NCI-H1436 treated with DMSO at 0.1 percent for 48 hours (cell line): ENCODE measurements around the gene COMT.

Experiments used
- DNase-seq: peaks from one replicate; lab custom pipeline; 2025; lab: John Stamatoyannopoulos, UW

The COMT gene

GRCh38 chr22:19995611-19996339 is 54.2 kb downstream of the COMT start:
- DNase-seq = no peak

GRCh38 chr22:19996694-19997384 is 55.3 kb downstream of the COMT start:
- no peak for DNase-seq

DNA sequence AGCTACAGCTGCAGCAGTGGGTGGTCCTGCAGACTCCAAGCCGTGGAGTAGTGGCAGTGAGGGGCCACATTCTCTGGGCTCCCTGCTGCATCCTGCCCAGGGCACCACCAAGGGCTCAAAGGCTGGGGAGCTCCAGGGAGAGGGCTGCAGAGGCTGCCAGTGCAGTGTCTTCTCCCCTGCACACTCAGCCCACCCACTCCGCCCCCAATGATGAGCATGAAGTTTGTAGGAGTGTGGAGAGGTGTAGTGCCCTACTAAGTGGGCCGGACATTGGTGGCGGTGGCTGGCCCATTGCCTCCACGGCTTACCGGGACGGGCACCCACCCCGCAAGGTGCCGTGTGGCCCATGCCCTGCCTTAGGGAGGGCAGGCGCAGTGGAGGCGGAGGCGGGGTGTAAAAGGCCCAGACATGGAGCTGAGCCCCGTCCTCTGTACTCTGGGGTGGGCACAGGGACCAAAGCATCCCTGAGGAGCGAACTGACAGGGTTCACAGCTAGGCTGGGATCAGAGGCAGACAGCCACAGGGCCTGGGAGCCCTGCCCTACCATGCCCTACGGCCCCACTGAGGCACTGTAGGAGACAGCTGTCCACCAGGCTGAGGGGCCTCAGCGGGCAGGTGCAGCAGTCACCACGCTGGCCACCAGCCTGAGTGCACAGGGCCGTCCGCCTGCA is 56.1 kb downstream of the COMT start:
- no peak for DNase-seq

DNA sequence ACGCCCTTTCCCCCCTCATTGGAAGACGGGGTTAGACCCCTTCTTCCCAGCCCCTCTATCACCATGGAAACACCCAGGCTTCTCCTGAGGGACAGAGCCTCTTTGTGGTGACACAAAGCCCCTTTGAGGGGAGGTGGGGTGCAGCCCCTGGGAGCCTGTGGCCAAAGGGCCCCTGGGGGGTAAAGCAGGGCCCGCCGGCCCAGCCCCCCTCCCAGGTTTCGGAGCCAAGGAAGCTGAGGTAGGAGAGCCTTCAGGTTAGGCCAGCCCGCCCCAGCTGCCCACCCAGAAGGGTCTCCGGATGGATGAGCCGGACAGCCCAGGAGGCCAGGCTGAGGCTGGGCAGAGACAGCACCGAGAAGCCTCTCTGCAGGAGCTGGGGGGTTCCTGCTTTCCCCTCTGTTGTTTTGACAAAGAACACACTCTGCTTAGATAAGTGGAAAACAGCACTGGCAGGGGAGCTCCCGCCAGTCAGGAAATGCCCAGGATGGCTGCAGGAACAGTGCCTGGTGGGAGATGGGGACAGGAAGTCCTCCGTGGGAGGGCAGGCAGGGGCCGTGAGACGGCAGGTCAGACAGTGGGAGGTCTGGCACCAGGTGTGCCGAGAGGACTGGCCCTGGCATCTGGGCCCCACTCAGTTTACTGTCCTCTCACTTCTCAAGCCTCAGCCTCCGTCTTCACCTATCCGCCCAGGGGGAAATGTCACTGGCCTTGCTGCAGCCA is 56.8 kb downstream of the COMT start:
- no peak for DNase-seq

DNA sequence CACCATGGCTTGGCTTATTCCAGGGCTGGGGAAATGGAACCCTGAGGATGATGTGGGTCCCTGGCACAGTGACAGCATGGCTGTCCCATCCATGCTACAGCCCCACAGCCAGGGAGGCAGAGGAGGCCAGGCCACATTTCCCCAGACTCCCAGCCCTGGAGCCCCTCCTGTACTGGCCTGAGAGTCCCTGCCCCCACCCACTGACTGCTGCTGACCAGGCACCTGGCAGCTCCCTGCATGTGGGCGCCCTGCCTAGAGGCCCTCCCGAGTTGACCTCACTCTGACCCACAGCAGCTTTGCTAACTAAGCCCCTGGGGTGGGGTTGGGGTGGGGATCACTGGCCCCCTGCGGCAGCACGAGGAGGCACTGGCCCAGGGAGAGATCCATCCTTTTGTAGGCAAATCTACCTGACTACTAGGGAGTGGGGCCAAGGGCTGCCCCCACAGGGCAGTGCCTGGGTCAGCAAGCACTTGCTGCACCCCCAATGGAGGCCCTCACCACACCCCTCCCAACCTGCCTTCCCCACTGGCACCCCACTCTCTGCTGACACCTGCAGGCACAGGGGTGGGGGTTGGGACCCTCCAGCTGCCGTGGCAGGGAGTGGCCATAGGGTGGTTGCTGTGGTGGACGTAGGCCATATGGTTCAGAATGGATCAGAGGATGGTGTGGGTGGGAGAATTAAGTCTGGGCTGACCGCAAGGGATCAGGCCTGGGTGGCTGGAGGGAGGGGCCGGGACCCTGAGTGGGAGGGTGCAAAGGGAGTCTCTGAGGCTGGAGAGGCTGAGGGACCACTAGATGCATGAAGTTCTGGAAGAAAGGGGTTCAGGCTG is 57.6 kb downstream of the COMT start:
- no peak for DNase-seq

- no peak for DNase-seq
Observed at GRCh38 chr22:20000246-20001081, 58.9 kb downstream of the COMT start.

- no peak for DNase-seq
Observed at GRCh38 chr22:20001082-20001638, 59.6 kb downstream of the COMT start.

DNA sequence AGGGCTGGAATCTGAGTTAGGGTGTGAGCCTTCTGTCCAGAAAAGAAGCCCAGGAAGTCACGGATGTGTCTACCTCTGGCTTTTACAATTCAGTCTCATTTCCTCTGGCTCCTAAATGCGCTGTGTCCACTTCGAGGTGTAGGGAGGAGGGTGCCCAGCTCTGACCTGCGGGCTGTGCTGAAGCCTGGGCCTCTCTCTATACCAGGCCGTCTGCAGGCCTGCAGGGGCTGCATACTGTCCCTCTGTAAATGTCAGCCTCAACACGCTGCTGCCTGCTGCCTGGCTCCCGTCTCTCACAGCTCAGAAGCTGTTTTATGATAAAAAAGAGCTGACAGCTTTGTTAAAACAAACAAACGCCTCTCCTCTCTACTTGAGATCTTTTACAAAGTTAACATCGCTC is 60.6 kb downstream of the COMT start:
- no peak for DNase-seq

DNA sequence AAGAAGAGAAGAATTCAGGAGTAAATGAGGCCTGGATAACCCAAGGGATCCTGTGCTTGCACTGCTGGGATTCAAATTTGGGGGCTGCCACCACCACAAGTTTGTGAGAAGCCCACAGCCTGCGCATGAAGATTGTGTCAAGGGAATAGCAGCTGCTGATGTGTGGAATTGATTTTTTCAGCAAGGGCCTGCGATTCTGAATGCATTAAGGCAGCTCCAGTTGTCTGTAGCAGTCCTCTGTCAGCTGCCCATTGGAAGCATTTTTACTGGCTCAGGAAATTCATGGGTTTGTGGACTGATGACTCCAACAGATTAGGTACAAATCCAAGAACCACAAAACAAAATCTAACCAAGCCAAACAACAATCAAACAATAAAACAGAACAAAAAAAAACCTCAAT is 61.1 kb downstream of the COMT start:
- DNase-seq = no peak

DNA sequence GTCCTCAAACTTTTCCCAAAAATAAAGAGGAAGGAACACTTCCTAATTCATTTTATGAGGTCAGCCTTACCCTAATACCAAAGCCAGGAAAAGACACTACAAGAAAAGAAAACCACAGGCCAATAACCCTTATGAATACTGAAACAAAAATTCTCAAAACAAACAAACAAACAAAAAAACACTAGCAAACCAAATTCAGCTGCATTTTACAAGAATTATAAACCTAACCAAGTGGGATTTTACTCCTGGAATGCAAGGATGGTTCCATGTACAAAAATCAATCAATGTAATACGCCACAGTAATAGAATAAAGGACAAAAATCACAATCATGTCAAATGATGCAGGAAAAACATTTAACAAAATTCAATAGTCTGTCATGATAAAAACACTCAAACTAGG is 61.7 kb downstream of the COMT start:
- no peak for DNase-seq

DNA sequence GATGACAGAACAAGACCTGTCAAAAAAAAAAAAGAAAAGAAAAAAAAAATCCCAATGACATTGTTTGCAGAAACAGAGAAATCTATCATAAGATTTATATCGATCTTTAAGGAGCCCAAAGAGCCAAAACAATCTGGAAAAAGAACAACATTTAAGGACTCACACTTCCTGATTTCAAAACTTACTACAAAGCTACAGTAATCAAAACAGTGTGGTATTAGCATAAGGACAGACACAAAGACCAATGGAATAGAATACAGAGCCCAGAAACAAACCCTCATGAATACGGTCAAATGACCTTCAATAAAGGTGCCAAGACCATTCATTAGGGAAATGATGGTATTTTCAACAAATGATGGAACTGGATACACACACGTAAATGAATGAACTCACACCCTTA is 62.9 kb downstream of the COMT start:
- DNase-seq = no peak

GRCh38 chr22:20008221-20008995 is 66.8 kb downstream of the COMT start:
- no peak for DNase-seq

GRCh38 chr22:20009018-20009491 is 67.5 kb downstream of the COMT start:
- no peak for DNase-seq

DNA sequence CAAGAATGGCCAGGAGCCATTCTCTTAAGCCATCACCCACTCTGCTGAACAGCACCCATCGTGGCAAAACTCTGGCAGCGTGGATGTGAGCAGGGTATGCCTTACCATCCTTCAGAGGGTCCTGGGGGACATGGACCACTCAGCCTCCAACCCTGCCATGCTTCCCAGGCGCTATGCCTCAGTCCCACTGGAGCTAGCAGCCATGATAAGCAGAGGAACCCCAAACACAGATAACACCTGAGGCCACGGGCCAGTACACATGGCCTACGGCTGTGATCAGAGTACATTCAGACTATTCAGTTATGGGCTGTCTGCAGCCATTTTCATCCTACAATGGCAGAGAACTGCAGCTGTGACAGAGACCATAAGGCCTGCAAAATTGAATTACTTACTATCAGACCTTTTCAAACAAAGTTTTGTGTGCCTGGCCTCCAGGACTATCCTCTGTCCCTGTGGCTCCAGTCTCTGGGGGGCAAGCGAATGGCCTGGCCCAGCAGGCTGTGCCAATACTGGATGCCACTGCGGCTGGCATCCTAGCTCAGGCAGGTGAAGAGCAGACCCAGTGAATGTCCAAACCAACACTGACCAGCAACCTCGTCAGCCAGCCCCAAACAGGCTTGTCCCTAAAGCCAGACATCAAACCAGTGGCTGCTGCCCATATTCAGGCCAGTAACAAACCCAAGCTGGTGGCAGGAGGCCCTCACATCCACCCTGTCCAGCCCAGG is 68.2 kb downstream of the COMT start:
- no peak for DNase-seq

DNA sequence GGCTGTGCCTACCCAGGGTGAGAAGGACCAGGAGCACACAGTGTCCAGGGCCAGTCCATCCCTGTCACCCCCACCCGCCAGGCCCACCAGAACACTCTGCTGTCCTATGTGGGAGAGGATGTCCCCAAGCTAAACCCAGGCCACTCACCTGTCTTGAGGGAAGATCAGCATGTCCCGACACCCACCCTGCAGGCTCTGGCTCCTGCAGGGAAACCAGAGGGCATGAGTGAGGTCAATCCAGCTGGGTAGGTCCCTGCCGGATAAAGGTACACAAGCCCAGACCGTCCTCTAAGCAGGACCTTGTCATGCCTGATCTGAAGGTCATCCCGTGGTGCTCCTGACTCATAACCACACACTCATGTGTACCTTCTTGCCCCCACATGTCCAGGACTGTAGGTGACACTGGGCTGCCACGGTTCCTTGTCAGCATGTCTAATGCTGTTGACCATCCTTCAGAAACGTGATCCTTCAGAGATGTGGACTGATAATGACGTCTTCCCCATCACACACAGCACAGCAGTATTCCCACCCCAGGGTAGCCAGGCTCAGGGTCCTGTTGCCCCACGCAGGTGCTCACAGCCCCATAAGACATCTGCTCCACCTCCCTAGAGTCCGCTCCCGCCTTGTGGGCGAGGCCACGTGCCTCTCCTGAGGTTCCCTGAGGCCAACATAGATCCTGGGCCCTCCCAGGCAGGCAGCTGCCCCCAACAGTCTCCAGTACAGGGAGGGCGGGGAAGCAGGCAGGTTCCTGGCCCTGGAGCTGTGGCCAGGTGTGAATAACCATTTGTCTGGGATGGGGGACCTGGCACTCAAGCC is 68.9 kb downstream of the COMT start:
- no peak for DNase-seq

GRCh38 chr22:20011123-20011992 is 69.8 kb downstream of the COMT start:
- DNase-seq = no peak
